ACHN (cell line): Measurements from ENCODE around the gene TMEM168.

Source experiments
- DNase-seq: peaks from one replicate; pipeline ENCODE4 v3.0.0-alpha.2; 2015
- in situ Hi-C: cut with HindIII; loops from 2 replicates; pipeline ENCODE4 v1.10.0; 2017; ENCODE audit warnings: low sequenced_read_pairs, low pct_ligation_motif_present, low pct_unique_long_range_greater_than_20kb

Gene TMEM168

DNA sequence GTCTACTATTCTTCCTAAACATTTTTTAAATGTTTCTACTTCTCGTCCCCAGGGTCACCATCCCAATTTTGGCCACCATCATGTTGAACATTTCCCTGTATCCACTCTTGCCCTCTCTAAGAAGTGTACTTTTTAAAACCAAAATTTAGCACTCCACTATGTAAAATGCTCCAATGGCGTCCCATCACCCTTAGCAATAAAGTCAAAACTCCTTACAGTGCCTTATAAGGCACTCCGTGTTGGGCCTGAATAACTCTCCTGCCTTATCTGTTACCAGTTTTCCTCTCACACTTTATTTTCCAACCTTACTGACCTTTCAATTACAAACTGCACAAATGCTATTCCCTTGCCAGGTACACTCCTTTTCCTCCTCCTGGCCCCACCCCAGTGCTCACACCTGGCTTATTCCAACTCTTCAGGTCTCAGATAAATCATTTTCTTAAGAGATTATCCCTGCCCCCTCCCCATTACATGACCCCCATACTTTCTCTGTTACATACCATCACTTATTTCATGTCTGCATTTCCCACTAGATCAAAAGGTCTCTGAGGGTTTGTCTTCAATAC, 1.3 kb downstream of the TMEM168 start:
- no peak for DNase-seq
- in situ Hi-C loops, result no loop called here

DNA sequence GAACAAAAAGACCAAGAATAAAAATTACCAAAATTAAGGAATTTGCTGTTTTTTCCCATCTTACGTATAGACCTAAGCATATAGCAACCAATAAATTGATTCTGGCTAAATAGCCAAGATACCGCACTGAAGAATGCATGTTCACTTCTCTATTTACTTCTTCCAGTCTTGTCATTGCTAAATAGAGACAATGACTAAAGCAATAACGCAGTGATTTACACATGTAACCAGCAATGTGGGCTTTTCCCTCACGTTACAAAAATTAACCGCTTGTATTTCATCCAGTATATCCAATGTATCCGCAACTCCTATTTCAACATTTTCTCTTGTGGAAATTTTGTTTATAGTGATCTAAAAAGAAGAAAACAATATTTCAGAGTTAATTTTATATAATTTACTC, 5.6 kb downstream of the TMEM168 start:
- DNase-seq, result no peak
- in situ Hi-C loops, result no loop called here

DNA sequence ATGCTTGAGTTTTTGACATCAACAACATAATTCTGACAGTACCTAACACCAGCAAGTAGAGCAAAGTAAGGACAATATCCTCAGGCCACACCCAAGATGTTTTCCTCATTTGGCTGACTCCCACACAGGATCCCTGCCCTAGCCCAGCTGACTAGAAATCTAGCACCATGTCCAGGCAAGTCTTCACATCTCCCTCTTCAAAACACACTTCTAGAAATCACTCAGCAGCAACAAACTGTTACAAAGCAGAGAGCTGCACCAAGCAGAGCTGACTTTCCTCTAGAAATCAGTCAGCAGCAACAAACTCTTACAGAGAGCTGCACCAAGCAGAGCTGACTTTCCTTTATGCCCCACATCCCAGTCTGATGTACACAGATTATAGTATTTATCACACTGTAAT, 7.7 kb downstream of the TMEM168 start:
- no peak for DNase-seq
- in situ Hi-C loops, result no loop called here

DNA sequence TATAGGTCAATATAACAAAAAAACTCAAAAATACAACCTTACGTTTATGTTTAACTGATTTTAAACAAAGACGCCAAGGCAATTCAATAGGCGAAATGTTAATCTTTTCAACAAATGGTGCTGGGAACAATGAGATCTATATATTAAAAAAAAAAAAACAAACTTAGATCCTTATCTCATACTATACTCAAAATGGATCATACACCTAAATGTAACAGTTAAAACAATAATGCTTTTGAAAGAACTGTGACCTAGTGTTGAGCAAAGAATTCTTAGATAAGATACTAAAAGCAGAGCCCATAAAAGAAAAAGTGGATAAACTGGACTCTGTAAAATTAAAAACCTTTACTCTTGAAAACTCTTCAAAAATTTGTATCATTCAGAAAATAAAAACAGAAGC, 8.6 kb downstream of the TMEM168 start:
- in situ Hi-C loops, result no loop called here

GRCh38 chr7:112781110-112781509, 9.1 kb downstream of the TMEM168 start:
- in situ Hi-C loops, result no loop called here
- DNase-seq, result no peak

More for the DNA sequence above, 8.6 kb downstream of the TMEM168 start:
- DNase-seq, result no peak

DNA sequence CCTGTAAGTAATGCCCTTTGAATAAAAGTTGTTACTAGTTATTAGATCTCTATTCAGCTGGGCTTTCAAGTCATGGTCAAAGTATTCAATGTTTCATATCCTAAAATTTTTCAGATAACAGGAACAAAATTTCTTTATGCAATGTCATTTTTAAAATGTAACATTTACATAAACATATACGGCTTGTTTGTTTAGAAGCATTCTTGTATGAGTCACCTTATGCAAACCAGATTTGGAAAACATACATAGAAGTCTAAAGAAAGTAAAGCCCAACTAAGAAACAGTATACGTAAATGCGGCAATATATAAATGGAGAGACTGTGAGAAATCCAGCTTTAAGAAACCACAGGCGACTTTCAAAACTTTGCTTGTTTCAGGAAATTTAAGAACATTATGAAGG, 10.5 kb downstream of the TMEM168 start:
- no peak for DNase-seq

DNA sequence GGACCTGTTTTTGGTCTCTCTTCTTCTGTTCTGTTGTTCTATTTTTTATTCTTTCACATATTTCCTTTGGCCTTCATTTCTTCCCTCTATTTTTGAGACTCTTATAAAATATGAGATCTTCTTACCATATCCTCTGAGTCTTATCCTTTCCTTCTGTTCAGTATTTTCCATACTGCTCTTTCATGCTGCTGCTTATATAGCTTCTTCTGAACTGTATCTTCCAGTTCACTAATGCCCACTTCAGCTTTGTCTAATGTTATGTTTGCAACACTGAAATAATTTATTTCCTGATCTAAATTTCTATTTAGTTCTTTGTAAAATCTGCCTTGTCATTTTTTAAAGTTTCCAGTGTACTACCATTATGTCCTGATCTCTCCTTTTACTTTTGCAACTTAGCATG, 12.8 kb downstream of the TMEM168 start:
- no peak for DNase-seq
- in situ Hi-C loops, result no loop called here

More for the DNA sequence above, 10.5 kb downstream of the TMEM168 start:
- in situ Hi-C loops, result no loop called here

- no peak for DNase-seq
- in situ Hi-C loops, result no loop called here
Measured at GRCh38 chr7:112771166-112771565, 19.0 kb downstream of the TMEM168 start.

- in situ Hi-C loops, result no loop called here
Measured at GRCh38 chr7:112770051-112770450, 20.1 kb downstream of the TMEM168 start.

DNA sequence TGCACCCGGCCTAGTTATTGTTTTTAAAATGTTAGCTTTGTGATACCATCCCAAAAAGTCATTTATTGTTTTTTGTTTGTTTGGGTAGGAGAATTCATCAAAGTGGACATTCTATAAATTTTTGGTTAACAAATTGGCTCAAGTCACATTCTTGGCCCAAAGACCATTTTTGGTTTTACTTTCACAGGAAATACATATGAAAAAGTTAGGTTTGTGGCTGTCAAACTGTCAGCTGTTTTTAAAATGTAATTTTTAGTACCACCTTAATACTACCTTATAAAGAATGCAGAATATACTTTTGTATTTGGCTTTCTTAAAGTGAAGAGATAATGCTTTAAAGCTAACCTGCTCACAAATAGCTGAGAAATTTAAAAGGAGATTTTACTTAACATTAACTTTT, 25.1 kb downstream of the TMEM168 start:
- in situ Hi-C loops, result no loop called here
- no peak for DNase-seq

More at GRCh38 chr7:112770051-112770450, 20.1 kb downstream of the TMEM168 start:
- peak; percentile 41 for DNase-seq

GRCh38 chr7:112763996-112764395, 26.2 kb downstream of the TMEM168 start:
- in situ Hi-C loops, result no loop called here
- no peak for DNase-seq

- no peak for DNase-seq
- in situ Hi-C loops, result no loop called here
Measured at GRCh38 chr7:112763298-112763697, 26.9 kb downstream of the TMEM168 start.

DNA sequence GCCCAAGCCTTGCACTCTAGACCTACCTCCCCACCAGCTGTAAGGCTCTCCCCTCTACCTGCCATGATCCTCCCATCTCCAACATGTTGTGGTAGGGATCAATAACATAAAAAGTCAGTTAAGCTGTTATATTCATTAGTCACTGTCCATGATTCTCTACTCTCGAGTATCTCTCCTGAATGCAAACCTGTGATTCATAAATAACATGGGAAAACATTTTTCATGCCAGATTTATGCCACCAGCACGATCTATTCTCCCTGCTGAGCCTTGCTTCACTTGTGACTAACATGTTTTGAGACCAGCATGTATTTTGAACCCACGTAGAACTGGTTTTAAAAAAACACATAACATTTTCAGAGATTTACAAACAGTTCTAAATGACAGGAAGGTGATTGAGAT, 30.3 kb downstream of the TMEM168 start:
- in situ Hi-C loops, result no loop called here

GRCh38 chr7:112757337-112757736, 32.9 kb downstream of the TMEM168 start:
- in situ Hi-C loops, result no loop called here
- no peak for DNase-seq

More for the DNA sequence above, 30.3 kb downstream of the TMEM168 start:
- no peak for DNase-seq

DNA sequence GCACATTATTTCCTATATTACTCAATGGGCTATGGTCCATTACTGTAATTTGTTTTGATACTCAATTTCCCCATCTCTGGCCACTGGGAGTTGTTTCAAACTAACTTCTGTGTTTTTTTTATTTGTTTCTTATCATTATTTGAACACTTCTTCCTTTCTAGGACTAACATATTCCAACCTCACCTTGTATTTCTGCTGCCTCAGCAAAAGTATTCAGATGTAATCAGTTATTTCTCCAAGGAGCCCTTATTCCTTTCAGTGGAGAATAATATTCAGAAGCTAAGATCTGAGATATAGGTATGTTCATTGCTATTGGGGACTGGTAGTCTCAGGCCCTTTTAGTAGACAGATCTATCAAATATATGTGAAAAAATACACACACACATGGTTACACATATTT, 36.9 kb downstream of the TMEM168 start:
- in situ Hi-C loops, result no loop called here
- DNase-seq, result no peak

DNA sequence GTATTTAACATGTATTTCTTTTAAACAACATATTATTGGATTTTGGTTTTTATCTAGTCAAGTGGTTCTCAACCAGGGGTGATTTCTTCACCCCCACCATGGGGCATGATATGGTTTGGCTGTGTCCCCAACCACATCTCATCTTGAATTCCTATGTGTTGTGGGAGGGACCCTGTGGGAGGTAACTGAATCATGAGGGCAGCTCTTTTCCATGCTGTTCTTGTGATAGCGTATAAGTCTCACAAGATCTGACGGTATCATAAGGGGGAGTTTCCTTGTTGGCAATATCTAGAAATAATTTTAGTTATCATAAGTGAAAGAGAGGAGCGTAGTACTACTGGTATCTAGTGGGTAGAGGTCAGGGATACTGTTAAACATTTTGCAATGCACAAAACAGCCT, 37.6 kb downstream of the TMEM168 start:
- DNase-seq, result no peak
- in situ Hi-C loops, result no loop called here

- in situ Hi-C loops, result no loop called here
- no peak for DNase-seq
Measured at GRCh38 chr7:112749775-112750174, 40.4 kb downstream of the TMEM168 start.

GRCh38 chr7:112748381-112748780, 41.8 kb downstream of the TMEM168 start:
- in situ Hi-C loops, result no loop called here
- DNase-seq, result no peak

- in situ Hi-C loops, result no loop called here
Measured at GRCh38 chr7:112745635-112746034, 44.6 kb downstream of the TMEM168 start.

GRCh38 chr7:112744818-112745217, 45.4 kb downstream of the TMEM168 start:
- in situ Hi-C loops, result no loop called here

More at GRCh38 chr7:112745635-112746034, 44.6 kb downstream of the TMEM168 start:
- DNase-seq, result no peak

DNA sequence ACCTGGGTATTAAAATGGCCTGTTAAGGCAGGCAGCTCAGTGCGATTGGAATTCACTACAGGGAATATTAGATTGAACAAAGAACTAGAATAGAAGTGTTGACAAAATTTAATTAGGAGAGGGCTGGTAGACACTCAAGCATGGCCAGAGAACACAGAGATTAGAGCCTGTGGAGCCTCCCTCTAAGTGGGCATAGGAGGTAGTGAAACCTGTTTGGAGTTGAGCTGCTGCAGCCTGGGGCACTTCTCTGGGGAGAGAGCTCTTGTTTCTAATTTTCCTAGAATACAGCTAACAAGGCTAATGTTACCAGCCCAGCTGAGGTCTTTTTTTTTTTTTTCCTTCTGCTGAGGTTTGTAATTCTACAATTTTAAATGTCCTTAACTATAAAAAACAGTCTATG, 46.4 kb downstream of the TMEM168 start:
- no peak for DNase-seq
- in situ Hi-C loops, result no loop called here

More at GRCh38 chr7:112744818-112745217, 45.4 kb downstream of the TMEM168 start:
- DNase-seq, result no peak
